ENCODE measurements around the gene JADE3. TPM values are rescaled to one million over a fixed set of nuclear protein-coding genes. Genes with fewer than 3 reads are reported as not detected.

Gene JADE3
- total RNA-seq: 10.1 TPM
- long read RNA-seq, full-length matches to known transcripts: 1 of 7 reads
- long read RNA-seq, partial matches to known transcripts: 4 of 7 reads
- long read RNA-seq, other reads (novel, unspliced or antisense): 2 of 7 reads

- TF ChIP-seq CTCF (IDR thresholded peaks at IDR 0.05): no peak
- no peaks in the 10 kb centered on the region for H3K9me3 ChIP-seq
- H3K27me3 ChIP-seq: no peaks in the 10 kb centered on the region
- H3K36me3 ChIP-seq: no peaks in the 10 kb centered on the region
- intact Hi-C loops (cut with DNase I): no loop called here
- no peaks in the 10 kb centered on the region for H3K4me1 ChIP-seq
- peak within 1 kb of the TSS; percentile 65 for H3K4me3 ChIP-seq
- ATAC-seq (peak; percentile 96), DNase-seq (peak; percentile 89)
- H3K27ac ChIP-seq: peak within 1 kb of the TSS; percentile 63
Observed at GRCh38 chrX:46912098-46912602, at the start of gene JADE3. Gene JADE3 (plus strand): TSS chrX:46912421. CDS start chrX:46984895, 72,474 bp downstream.

GRCh38 chrX:46863072-46863471 is 49.1 kb upstream of the JADE3 start:
- Histone ChIP-seq H3K4me3 (no peak overlapping the region), H3K4me1 (no peaks in the 10 kb centered on the region), H3K36me3 (no peaks in the 10 kb centered on the region), H3K9me3 (no peaks in the 10 kb centered on the region), H3K27ac (no peak overlapping the region), H3K27me3 (no peaks in the 10 kb centered on the region)
- no peak for TF ChIP-seq CTCF (IDR thresholded peaks at IDR 0.05)
- ATAC-seq (no peak), DNase-seq (no peak)
- intact Hi-C loops (cut with DNase I): no loop called here

GRCh38 chrX:46864606-46865005 is 47.6 kb upstream of the JADE3 start:
- Histone ChIP-seq H3K27me3 (no peaks in the 10 kb centered on the region), H3K9me3 (no peaks in the 10 kb centered on the region), H3K4me3 (no peak overlapping the region), H3K27ac (no peak overlapping the region), H3K36me3 (no peaks in the 10 kb centered on the region), H3K4me1 (no peaks in the 10 kb centered on the region)
- TF ChIP-seq CTCF (IDR thresholded peaks at IDR 0.05): no peak
- ATAC-seq (no peak), DNase-seq (no peak)
- intact Hi-C loops (cut with DNase I): no loop called here

GRCh38 chrX:46865281-46865680 is 46.9 kb upstream of the JADE3 start:
- no peak for DNase-seq
- H3K27me3 ChIP-seq: no peaks in the 10 kb centered on the region
- H3K36me3 ChIP-seq: no peaks in the 10 kb centered on the region
- no peak for TF ChIP-seq CTCF (IDR thresholded peaks at IDR 0.05)
- peak; percentile 53 for ATAC-seq
- H3K9me3 ChIP-seq: no peaks in the 10 kb centered on the region
- no peak overlapping the region for H3K4me3 ChIP-seq
- intact Hi-C loops (cut with DNase I): no loop called here
- H3K27ac ChIP-seq: no peak overlapping the region
- H3K4me1 ChIP-seq: no peaks in the 10 kb centered on the region

GRCh38 chrX:46866726-46867125 is 45.5 kb upstream of the JADE3 start:
- DNase-seq (no peak), ATAC-seq (no peak)
- Histone ChIP-seq H3K4me3 (no peak overlapping the region), H3K27ac (no peak overlapping the region), H3K4me1 (no peaks in the 10 kb centered on the region), H3K9me3 (no peaks in the 10 kb centered on the region), H3K36me3 (no peaks in the 10 kb centered on the region), H3K27me3 (no peaks in the 10 kb centered on the region)
- no peak for TF ChIP-seq CTCF (IDR thresholded peaks at IDR 0.05)
- intact Hi-C loops (cut with DNase I): no loop called here

- TF ChIP-seq CTCF (IDR thresholded peaks at IDR 0.05): no peak
- Histone ChIP-seq H3K4me1 (no peaks in the 10 kb centered on the region), H3K27me3 (no peaks in the 10 kb centered on the region), H3K27ac (no peak overlapping the region), H3K9me3 (no peaks in the 10 kb centered on the region), H3K4me3 (no peak overlapping the region), H3K36me3 (no peaks in the 10 kb centered on the region)
- DNase-seq (no peak), ATAC-seq (no peak)
- intact Hi-C loops (cut with DNase I): no loop called here
Observed at GRCh38 chrX:46873746-46874145, 38.5 kb upstream of the JADE3 start.

Measured in upper lobe of right lung (tissue), 1 donor.